ENCODE results near the gene PIK3CA.

PIK3CA gene

GRCh38 chr3:179179256-179179655, 31.1 kb downstream of the PIK3CA start:
- Histone ChIP-seq H3K4me3 (ENCODE audit: low read depth, low read length) (no peak overlapping the region), H3K27ac (ENCODE audit: low read depth, low read length) (peak overlapping the region; percentile 96), H3K36me3 (ENCODE audit: insufficient read depth, low read length) (no peaks in the 10 kb centered on the region), H3K27me3 (ENCODE audit: insufficient read depth, low read length) (no peaks in the 10 kb centered on the region), H2AFZ (ENCODE audit: low read length, unreplicated experiment) (no peak overlapping the region), H3K79me2 (ENCODE audit: control insufficient read depth, insufficient read depth, low read length, unreplicated experiment) (peaks cover 71% of the 10 kb centered on the region), H3K4me1 (ENCODE audit: control insufficient read depth, insufficient read depth, low read length, unreplicated experiment) (peaks cover 69% of the 10 kb centered on the region)

DNA sequence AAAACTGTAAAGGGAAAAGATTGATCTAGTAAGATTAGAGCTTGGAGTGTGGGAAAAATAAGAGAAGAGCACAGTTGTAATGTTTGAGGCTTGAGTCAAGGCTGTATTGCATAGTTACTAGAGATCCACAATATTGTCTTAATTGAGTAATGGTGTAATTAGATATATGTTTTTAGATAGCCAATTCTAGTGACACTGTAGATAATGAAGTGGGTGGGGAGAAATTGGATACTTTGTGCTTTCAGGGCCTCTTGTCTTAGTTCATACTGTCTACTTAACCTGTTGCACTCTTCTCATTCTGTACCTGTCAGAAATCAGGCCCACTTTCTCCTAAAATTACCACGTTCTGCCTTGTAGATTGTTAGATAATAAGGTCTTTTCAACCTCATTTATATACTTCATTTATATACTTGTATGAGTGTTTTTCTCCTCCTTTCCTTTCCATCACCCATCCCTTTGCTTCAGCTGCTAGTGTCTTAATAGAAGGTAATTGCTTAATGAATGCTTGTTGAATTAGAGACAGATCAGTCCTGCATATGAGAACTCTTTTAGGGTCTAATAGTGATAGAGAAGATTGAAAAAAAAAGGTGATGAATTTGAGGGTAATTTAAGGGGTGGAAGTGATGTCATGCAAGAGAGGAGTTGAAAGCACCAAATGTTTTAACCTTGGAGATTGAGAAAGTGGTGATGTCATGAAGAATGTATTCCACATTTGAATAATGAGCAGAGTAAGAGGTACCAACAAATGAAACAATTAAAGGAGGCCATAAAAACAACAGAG, 32.0 kb downstream of the PIK3CA start:
- Histone ChIP-seq H3K79me2 (ENCODE audit: control insufficient read depth, insufficient read depth, low read length, unreplicated experiment) (peaks cover 73% of the 10 kb centered on the region), H3K27ac (ENCODE audit: low read depth, low read length) (peak overlapping the region; percentile 96), H3K4me3 (ENCODE audit: low read depth, low read length) (peak overlapping the region; percentile 62), H2AFZ (ENCODE audit: low read length, unreplicated experiment) (no peak overlapping the region), H3K4me1 (ENCODE audit: control insufficient read depth, insufficient read depth, low read length, unreplicated experiment) (peaks cover 63% of the 10 kb centered on the region), H3K27me3 (ENCODE audit: insufficient read depth, low read length) (no peaks in the 10 kb centered on the region), H3K36me3 (ENCODE audit: insufficient read depth, low read length) (no peaks in the 10 kb centered on the region)

- Histone ChIP-seq H3K79me2 (ENCODE audit: control insufficient read depth, insufficient read depth, low read length, unreplicated experiment) (peaks cover 73% of the 10 kb centered on the region), H3K27me3 (ENCODE audit: insufficient read depth, low read length) (no peaks in the 10 kb centered on the region), H2AFZ (ENCODE audit: low read length, unreplicated experiment) (no peak overlapping the region)
Measured at GRCh38 chr3:179181021-179181472, 32.9 kb downstream of the PIK3CA start.

DNA sequence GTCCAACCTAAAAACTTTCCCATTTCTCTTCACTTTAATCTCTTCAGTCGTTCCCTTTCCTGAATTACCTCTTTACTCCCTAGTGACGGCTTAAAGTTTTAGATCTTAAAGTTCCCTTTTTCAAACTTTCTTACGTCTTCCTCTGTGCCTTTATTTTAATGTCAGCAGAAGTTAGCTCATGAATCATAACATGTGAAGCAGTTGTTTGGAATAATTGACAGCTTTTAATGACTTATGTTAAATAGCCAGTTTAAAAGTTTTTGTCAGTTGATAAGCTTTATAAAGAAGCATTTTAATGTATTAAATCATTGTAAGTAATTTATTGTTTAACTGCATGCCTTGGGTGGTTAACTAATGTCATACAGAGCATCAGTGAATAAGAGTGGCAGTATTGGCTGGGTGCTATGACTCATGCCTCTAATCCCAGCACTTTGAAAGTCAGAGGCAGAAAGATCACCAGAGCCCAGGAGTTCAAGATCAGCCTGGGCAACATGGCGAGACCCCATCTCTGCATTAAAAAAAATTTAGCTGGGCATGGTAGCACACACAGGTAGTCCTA, 33.9 kb downstream of the PIK3CA start:
- Histone ChIP-seq H3K4me1 (ENCODE audit: control insufficient read depth, insufficient read depth, low read length, unreplicated experiment) (peaks cover 59% of the 10 kb centered on the region), H3K79me2 (ENCODE audit: control insufficient read depth, insufficient read depth, low read length, unreplicated experiment) (peaks cover 73% of the 10 kb centered on the region), H3K27ac (ENCODE audit: low read depth, low read length) (peak overlapping the region; percentile 96), H3K4me3 (ENCODE audit: low read depth, low read length) (peak overlapping the region; percentile 38; the same call in 1 of the 2 replicates), H3K27me3 (ENCODE audit: insufficient read depth, low read length) (no peaks in the 10 kb centered on the region), H2AFZ (ENCODE audit: low read length, unreplicated experiment) (peak overlapping the region; percentile 20), H3K36me3 (ENCODE audit: insufficient read depth, low read length) (no peaks in the 10 kb centered on the region)

More at GRCh38 chr3:179181021-179181472, 32.9 kb downstream of the PIK3CA start:
- Histone ChIP-seq H3K4me3 (ENCODE audit: low read depth, low read length) (peak overlapping the region; percentile 62), H3K27ac (ENCODE audit: low read depth, low read length) (peak overlapping the region; percentile 96), H3K36me3 (ENCODE audit: insufficient read depth, low read length) (no peaks in the 10 kb centered on the region), H3K4me1 (ENCODE audit: control insufficient read depth, insufficient read depth, low read length, unreplicated experiment) (peaks cover 54% of the 10 kb centered on the region)

- Histone ChIP-seq H3K4me1 (ENCODE audit: control insufficient read depth, insufficient read depth, low read length, unreplicated experiment) (peaks cover 59% of the 10 kb centered on the region), H2AFZ (ENCODE audit: low read length, unreplicated experiment) (no peak overlapping the region), H3K4me3 (ENCODE audit: low read depth, low read length) (peak overlapping the region; percentile 4; the same call in 1 of the 2 replicates), H3K36me3 (ENCODE audit: insufficient read depth, low read length) (no peaks in the 10 kb centered on the region), H3K79me2 (ENCODE audit: control insufficient read depth, insufficient read depth, low read length, unreplicated experiment) (peaks cover 70% of the 10 kb centered on the region), H3K27me3 (ENCODE audit: insufficient read depth, low read length) (no peaks in the 10 kb centered on the region), H3K27ac (ENCODE audit: low read depth, low read length) (peak overlapping the region; percentile 96)
Measured at GRCh38 chr3:179182902-179183301, 34.7 kb downstream of the PIK3CA start.

DNA sequence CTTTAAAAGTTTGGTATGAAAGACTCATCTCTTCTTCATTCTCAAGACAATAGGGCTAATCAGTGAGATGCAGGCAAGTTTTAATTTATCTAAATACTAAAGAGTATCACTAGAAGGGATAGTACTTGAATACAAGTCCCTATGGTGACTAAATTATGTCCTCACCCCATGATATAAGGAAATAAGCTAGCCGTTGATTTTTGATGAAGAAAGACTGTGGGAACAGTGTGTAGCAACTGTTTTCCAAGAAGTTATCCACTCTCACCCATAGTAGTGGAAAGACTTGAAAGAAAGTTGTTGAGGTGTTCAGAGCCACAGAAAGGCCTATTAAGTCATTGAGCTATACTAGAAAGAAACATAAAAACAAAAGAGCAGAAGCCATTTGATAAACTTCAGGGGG, 36.7 kb downstream of the PIK3CA start:
- H3K36me3 ChIP-seq (ENCODE audit: insufficient read depth, low read length), result no peaks in the 10 kb centered on the region
- H2AFZ ChIP-seq (ENCODE audit: low read length, unreplicated experiment), result no peak overlapping the region
- H3K27me3 ChIP-seq (ENCODE audit: insufficient read depth, low read length), result no peaks in the 10 kb centered on the region
- no peak overlapping the region for H3K27ac ChIP-seq (ENCODE audit: low read depth, low read length)
- no peak overlapping the region for H3K4me3 ChIP-seq (ENCODE audit: low read depth, low read length)
- peaks cover 62% of the 10 kb centered on the region for H3K79me2 ChIP-seq (ENCODE audit: control insufficient read depth, insufficient read depth, low read length, unreplicated experiment)
- peaks cover 49% of the 10 kb centered on the region for H3K4me1 ChIP-seq (ENCODE audit: control insufficient read depth, insufficient read depth, low read length, unreplicated experiment)

DNA sequence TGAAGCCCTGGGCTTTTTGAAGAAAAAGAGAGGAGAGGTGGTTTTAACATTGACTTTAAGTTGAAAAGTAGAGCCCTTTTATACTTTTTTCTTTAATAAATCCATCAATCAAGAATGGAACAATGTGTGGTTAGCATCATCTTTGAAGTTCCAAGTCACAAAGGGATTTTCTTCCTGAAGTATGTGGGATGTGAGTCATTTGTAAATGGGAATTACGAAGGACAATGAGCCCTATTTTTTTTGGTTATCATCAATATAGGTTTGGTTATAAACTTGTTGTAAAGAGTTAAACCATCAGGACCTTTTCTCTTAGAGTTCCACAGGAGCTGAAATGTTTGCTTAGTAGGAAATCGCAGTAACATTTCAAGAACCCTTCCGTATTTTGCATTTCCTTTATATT, 38.3 kb downstream of the PIK3CA start:
- Histone ChIP-seq H3K79me2 (ENCODE audit: control insufficient read depth, insufficient read depth, low read length, unreplicated experiment) (peaks cover 75% of the 10 kb centered on the region), H3K27me3 (ENCODE audit: insufficient read depth, low read length) (no peaks in the 10 kb centered on the region), H3K36me3 (ENCODE audit: insufficient read depth, low read length) (no peaks in the 10 kb centered on the region), H3K4me3 (ENCODE audit: low read depth, low read length) (no peak overlapping the region), H2AFZ (ENCODE audit: low read length, unreplicated experiment) (no peak overlapping the region), H3K4me1 (ENCODE audit: control insufficient read depth, insufficient read depth, low read length, unreplicated experiment) (peaks cover 38% of the 10 kb centered on the region), H3K27ac (ENCODE audit: low read depth, low read length) (no peak overlapping the region)

- Histone ChIP-seq H3K79me2 (ENCODE audit: control insufficient read depth, insufficient read depth, low read length, unreplicated experiment) (peaks cover 63% of the 10 kb centered on the region), H2AFZ (ENCODE audit: low read length, unreplicated experiment) (no peak overlapping the region), H3K27me3 (ENCODE audit: insufficient read depth, low read length) (no peaks in the 10 kb centered on the region), H3K4me1 (ENCODE audit: control insufficient read depth, insufficient read depth, low read length, unreplicated experiment) (peaks cover 15% of the 10 kb centered on the region), H3K4me3 (ENCODE audit: low read depth, low read length) (0 out of 2 replicates have a peak overlapping the region, but pooled peaks have one; percentile 26), H3K27ac (ENCODE audit: low read depth, low read length) (no peak overlapping the region), H3K36me3 (ENCODE audit: insufficient read depth, low read length) (no peaks in the 10 kb centered on the region)
Measured at GRCh38 chr3:179189759-179190158, 41.6 kb downstream of the PIK3CA start.

DNA sequence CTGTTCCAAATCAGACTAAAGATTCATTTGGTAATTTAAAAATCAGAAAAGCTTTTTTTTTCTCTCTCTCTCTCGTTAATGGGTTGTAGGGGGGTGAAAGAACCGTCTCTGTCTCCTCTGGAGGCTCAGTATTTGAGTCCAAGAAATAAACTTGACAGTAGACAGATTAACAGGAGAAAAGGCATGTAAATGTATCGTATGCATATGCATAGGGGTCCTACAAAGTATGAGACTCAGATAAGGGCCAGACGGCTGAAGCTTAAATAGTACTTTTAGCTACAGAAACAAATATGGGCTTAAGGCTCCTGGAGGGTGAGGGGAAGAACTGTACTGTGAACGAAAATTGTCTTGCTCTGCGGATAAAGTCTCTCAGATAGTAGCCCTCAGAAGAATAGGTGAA, 42.4 kb downstream of the PIK3CA start:
- H3K4me3 ChIP-seq (ENCODE audit: low read depth, low read length), result no peak overlapping the region
- H3K27me3 ChIP-seq (ENCODE audit: insufficient read depth, low read length), result no peaks in the 10 kb centered on the region
- no peak overlapping the region for H3K27ac ChIP-seq (ENCODE audit: low read depth, low read length)
- peaks cover 62% of the 10 kb centered on the region for H3K79me2 ChIP-seq (ENCODE audit: control insufficient read depth, insufficient read depth, low read length, unreplicated experiment)
- H3K36me3 ChIP-seq (ENCODE audit: insufficient read depth, low read length), result no peaks in the 10 kb centered on the region
- H3K4me1 ChIP-seq (ENCODE audit: control insufficient read depth, insufficient read depth, low read length, unreplicated experiment), result peaks cover 18% of the 10 kb centered on the region
- no peak overlapping the region for H2AFZ ChIP-seq (ENCODE audit: low read length, unreplicated experiment)

DNA sequence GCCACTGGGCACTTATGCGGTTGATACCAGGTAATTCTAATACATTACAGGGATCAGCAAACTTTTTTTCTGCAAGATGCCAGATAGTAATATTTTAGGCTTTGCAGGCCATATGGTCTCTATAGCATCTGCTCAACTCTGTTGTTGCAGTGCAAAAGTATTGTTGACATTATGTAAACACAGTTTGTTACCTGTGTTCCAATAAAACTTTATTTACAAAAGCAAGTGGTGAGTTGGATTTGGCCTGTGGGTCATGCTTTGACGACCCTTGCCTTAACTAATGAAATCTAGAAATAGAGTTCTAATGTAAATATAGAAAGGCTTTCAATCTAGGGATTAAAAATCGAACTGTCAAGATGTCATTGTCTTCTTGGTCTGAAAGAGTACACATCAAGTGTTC, 44.4 kb downstream of the PIK3CA start:
- Histone ChIP-seq H3K79me2 (ENCODE audit: control insufficient read depth, insufficient read depth, low read length, unreplicated experiment) (peaks cover 59% of the 10 kb centered on the region), H3K36me3 (ENCODE audit: insufficient read depth, low read length) (no peaks in the 10 kb centered on the region), H3K27ac (ENCODE audit: low read depth, low read length) (no peak overlapping the region), H3K4me3 (ENCODE audit: low read depth, low read length) (no peak overlapping the region), H3K27me3 (ENCODE audit: insufficient read depth, low read length) (no peaks in the 10 kb centered on the region), H2AFZ (ENCODE audit: low read length, unreplicated experiment) (no peak overlapping the region), H3K4me1 (ENCODE audit: control insufficient read depth, insufficient read depth, low read length, unreplicated experiment) (peaks cover 24% of the 10 kb centered on the region)

DNA sequence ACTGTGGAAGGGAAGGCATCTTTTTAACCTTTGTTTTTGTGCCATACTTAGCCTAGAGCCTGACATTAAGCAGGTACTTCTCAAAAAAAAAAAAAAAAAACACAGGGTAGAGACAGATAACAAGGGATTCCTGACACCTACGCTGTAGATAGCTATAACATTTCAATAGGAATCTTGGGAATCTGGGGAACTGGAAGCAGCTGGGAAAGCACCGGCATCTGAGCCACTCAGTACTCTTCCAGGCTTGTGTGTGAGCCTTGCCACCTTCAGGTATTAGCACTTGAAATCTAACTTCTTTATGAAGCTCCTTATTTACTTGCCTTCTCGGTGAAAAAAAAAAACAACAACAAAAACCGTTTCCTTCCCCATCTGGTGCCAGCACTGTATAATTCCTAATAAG, 46.8 kb downstream of the PIK3CA start:
- no peak overlapping the region for H3K27ac ChIP-seq (ENCODE audit: low read depth, low read length)
- peaks cover 17% of the 10 kb centered on the region for H3K4me1 ChIP-seq (ENCODE audit: control insufficient read depth, insufficient read depth, low read length, unreplicated experiment)
- H3K79me2 ChIP-seq (ENCODE audit: control insufficient read depth, insufficient read depth, low read length, unreplicated experiment), result peaks cover 55% of the 10 kb centered on the region
- H3K4me3 ChIP-seq (ENCODE audit: low read depth, low read length), result no peak overlapping the region
- no peaks in the 10 kb centered on the region for H3K27me3 ChIP-seq (ENCODE audit: insufficient read depth, low read length)
- peaks cover 11% of the 10 kb centered on the region for H3K36me3 ChIP-seq (ENCODE audit: insufficient read depth, low read length)
- no peak overlapping the region for H2AFZ ChIP-seq (ENCODE audit: low read length, unreplicated experiment)
